ENCODE measurements around the gene RBM14.
A peak's percentile ranks its signal among the peaks of the same experiment; 100 is the strongest.
"Not testable (repeated sequence)": the region's sequence is repeated elsewhere in the genome, so short reads cannot be mapped to it uniquely, and the experiment has no call there.

RBM14 gene

DNA sequence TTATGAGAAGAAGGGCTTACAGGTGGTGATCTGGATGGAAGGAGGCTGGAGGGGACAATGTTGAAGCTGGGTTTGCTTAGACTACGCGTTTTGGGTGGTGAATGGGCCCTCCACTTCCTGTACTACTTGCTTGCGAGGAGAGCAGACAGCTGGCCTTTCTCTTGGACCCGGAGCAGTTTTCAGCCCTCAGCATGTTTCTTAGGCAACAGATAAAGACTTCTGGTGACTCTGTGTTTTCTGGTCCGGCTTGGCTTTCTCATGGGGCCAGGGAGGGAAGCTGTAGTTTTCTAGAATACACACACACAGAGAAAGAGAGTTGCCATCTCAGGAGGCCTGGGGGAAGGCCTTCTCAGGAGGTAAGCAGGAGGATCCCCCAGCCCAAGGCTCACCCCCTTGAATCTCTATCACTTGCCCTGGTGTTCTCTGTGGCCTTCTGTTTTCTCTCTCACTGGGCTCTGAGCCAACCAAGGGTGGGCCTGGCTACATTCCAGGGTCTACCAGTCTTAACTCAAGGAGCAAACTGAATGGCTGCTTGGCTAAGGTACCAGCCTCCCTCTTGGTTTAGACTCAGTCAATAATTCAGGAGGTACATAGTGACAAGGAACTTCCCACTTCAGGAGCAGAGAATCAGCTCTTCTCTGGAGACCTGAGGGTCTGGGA is 21.1 kb upstream of the RBM14 start:
- no peak for DNase-seq

GRCh38 chr11:66598993-66599392 is 17.4 kb upstream of the RBM14 start:
- no peak for DNase-seq

DNA sequence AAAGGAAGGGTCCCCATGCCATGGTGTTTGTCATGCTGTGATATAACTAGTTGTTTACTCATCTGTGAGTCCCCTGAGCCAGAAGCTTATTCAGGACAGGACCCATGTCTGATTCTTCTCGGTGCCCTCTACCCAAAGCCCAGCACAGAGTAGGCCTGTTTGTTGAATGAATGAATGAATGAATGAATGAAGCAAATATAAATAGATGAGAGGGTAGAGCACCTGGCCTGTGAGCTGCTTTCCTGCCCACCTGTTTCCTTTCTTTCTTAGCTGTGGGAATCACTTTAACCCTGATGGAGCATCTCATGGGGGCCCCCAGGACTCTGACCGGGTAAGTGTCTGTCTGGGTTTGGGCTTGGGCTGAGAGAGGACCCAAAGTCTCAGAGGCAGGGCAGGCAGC is 16.2 kb upstream of the RBM14 start:
- no peak for DNase-seq

GRCh38 chr11:66600631-66601233 is 15.7 kb upstream of the RBM14 start:
- no peak for DNase-seq

DNA sequence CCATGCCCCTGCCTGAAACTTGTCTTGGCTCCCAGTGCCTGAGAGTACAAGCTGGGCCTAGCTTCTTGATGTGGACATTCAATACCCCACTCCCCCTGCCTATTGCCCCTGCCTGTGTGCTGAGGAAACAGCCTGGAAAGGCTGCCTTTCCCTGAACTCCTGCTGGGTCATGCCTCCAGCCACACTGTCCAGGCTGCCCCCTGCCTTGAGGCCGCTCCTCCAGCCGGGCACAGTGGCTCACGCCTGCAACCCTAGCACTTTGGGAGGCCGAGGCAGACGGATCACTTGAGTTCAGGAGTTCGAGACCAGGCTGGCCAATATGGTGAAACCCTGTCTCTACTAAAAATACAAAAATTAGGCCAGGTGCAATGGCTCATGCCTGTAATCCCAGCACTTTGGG is 13.4 kb upstream of the RBM14 start:
- no peak for DNase-seq

DNA sequence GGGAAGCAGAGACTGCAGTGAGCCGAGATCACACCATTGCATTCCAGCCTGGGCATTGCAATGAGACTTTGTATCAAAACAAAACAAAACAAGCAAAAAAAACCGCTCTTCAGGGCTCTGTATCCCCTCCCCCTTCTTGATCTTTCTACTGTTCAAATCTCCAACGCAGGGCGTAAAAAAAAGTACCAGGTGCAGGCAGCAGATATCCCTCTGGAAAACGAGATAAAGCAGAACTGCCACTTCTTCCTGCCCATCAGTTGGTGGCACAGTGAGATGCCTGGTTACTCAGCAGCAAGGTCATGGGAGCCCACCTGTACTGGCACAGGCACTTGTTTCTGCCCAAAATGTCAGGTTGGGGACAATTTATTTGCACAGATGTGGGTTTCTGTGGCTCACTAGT is 12.3 kb upstream of the RBM14 start:
- no peak for DNase-seq

GRCh38 chr11:66606608-66607007 is 9.8 kb upstream of the RBM14 start:
- DNase-seq = not testable (repeated sequence)

- peak; percentile 52 for DNase-seq
Observed at GRCh38 chr11:66607126-66607834, 9.2 kb upstream of the RBM14 start.

DNA sequence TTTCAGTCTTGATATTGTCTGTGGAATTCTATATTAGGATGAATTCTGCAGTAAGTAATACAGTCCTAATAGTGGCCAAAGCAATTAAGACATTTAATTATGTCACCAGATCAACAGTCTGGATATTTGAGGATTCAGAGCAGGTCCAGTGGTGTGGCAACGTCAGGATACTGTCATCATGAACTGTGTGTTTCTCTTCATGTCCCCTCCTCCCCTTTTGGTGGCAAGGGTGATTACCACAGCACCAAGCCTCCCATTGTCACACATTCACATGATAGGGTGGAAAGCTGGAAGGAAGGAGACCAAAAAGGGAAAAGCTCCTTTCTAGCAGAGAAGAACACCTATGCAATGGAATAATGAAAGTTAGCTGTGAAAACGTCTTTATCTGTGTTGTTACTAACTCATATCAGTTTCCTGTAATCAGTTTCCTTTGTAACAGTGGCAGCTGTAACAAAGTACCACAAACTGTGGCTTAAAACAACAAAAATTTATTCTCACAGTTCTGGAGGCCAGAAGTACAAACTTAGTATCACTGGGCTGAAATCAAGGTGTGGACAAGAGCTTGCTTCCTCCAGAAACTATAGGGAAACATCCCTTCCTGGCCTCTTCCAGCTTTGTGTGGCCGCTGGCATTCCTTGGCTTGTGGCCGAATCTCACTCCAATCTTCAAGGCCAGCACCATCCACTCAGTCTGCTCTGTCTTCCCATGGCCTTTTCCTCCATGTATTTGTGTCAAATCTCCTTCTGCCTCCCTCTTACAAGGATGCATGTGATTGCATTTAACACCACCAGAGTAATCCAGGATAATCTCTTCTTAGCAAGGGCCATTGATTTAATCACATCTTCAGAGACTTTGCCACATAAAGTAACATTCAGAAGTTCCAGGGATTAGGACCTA is 6.5 kb upstream of the RBM14 start:
- no peak for DNase-seq

DNA sequence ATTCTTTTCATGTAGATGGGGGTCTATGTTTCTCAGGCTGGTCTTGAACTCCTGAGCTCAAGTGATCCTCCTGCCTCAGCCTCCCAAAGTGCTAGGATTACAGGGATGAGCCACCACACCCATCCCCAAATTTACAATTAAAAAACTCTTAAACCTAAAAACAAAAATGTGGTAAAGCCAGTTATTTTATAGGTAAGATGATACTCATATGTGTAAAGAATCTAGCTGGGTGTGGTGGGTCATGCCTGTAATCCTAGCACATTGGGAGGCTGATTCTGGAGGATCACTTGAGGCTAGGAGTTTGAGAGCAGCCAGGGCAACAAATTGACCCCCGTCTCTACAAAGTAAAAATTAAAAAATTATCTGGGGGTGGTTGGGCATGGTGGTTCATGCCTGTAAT is 4.0 kb upstream of the RBM14 start:
- DNase-seq = no peak

GRCh38 chr11:66614073-66614472 is 2.4 kb upstream of the RBM14 start:
- no peak for DNase-seq

DNA sequence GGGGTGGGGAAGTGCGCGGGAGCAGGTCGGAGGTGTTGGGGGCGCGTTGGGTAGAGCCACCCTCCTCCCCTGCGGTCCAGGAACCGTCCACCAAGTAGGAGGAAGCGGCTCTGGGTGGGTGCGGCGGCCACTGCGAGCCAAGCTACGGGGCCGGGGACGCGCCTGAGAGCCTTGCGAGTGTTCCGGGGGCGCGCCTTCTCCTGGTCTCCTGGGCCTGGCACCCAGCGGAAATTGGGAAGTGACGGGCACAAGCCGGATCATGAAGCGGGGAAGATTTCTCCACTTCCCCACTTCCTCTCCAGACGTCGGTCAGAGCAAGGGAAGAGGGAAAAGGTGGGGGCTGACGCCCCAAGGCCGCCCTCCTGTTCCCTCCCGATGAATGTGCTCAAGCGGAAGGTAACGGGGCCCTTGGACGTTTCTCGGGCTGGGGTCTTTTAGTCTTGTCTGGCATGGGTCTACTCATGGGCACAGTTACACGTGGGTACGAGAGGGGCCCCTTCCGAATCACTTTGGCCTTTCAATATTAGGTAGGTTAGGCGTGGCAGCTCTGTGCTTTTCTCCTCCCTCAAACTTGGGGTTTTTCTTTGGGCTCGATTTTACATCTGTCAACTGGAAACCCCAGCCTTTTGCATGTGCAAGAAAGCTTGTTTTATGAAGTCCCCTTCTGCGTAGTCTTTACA is 865 bp downstream of the RBM14 start:
- no peak for DNase-seq

GRCh38 chr11:66619080-66619554 is 2.7 kb downstream of the RBM14 start:
- peak; percentile 8 for DNase-seq

- no peak for DNase-seq
Observed at GRCh38 chr11:66624450-66624849, 8.0 kb downstream of the RBM14 start.

DNA sequence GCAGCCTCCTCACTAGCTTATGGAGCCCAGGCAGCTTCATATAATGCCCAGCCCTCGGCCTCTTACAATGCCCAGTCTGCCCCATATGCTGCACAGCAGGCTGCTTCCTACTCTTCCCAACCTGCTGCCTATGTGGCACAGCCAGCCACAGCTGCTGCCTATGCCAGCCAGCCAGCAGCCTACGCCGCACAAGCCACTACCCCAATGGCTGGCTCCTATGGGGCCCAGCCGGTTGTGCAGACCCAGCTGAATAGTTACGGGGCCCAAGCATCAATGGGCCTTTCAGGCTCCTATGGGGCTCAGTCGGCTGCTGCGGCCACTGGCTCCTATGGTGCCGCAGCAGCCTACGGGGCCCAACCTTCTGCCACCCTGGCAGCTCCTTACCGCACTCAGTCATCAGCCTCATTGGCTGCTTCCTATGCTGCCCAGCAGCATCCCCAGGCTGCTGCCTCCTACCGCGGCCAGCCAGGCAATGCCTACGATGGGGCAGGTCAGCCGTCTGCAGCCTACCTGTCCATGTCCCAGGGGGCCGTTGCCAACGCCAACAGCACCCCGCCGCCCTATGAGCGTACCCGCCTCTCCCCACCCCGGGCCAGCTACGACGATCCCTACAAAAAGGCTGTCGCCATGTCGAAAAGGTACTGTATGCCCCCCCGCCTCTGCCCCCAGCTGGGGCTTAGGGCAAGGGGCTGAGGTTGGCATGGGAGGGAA is 8.8 kb downstream of the RBM14 start:
- DNase-seq = no peak

DNA sequence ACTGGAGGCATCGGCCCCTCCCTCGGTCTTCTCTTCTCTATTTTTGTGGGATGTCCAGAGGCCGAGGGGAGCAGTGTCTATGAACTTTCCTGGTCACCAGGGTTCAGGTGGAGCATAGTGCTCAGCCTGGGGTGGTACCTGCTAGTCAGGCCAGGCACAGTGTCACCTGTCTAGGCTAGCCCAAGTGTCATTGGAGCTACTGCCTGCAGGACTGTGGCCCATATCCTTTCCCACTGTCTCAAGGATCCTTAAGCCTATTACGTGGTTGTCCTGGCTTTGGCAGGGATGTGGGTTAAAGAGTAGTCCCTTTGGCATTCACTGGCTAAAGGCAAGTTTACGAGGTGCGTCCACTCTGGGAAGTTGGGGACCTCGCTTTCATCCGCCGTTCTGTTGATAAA is 9.3 kb downstream of the RBM14 start:
- no peak for DNase-seq

DNA sequence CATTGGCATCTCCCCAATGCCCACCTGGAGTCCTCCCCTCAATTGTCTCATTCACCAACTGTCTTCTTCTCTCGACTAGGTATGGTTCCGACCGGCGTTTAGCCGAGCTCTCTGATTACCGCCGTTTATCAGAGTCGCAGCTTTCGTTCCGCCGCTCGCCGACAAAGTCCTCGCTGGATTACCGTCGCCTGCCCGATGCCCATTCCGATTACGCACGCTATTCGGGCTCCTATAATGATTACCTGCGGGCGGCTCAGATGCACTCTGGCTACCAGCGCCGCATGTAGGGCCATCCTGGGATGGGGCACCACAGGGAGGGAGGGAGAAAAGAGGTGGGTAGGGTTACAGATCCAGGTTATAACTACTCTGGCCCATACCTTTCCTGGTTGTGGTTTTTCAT is 10.0 kb downstream of the RBM14 start:
- no peak for DNase-seq

DNA sequence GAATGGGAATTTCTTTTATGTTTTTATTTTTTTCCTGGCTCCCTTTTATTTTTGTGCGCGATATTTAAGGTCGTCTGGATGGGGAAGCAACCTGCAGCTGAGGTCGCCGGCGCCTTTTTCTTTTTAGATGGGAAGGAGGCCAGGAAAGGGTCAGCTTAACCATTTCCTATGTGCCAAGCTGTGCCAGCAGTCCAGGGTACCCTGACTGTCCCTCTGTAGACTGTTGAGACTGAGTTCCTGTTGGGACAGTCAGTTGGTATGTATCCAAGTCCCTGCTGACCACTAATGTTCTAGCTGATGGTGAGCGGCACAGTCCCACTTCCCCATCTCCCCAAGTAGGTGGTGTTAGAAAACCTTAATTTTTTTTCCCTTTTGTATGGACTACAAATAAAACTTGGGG is 10.5 kb downstream of the RBM14 start:
- no peak for DNase-seq

- no peak for DNase-seq
Observed at GRCh38 chr11:66628061-66628603, 11.7 kb downstream of the RBM14 start.

GRCh38 chr11:66629356-66629755 is 12.9 kb downstream of the RBM14 start:
- no peak for DNase-seq

DNA sequence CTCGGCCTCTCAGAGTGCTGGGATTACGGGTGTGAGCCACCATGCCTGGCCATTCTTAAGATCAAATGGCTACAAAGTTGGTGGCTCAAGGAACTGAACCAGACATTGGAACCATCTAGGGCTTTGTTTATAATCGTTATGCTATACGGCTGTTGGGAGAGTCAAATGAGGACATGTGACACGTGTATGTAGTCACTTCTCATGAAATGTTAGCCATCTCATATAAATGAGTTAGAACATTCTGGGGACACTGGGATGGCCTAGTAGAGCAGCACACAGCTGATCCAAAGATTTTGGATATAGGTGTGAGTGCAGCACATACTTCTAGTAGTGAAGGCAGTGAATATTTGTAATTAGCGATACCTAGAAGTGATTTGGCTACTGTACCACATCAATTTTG is 15.5 kb downstream of the RBM14 start:
- DNase-seq = no peak

Measured in fibroblast of skin of abdomen (primary cell).